ENCODE measurements around the gene MRPL36.

GRCh38 chr5:1820926-1821325 lies 21.3 kb upstream of the MRPL36 start:
- TF ChIP-seq, protein P1, sequence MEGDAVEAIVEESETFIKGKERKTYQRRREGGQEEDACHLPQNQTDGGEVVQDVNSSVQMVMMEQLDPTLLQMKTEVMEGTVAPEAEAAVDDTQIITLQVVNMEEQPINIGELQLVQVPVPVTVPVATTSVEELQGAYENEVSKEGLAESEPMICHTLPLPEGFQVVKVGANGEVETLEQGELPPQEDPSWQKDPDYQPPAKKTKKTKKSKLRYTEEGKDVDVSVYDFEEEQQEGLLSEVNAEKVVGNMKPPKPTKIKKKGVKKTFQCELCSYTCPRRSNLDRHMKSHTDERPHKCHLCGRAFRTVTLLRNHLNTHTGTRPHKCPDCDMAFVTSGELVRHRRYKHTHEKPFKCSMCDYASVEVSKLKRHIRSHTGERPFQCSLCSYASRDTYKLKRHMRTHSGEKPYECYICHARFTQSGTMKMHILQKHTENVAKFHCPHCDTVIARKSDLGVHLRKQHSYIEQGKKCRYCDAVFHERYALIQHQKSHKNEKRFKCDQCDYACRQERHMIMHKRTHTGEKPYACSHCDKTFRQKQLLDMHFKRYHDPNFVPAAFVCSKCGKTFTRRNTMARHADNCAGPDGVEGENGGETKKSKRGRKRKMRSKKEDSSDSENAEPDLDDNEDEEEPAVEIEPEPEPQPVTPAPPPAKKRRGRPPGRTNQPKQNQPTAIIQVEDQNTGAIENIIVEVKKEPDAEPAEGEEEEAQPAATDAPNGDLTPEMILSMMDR (IDR thresholded peaks at IDR 0.05; ENCODE audit: low read length) = no peak
- TF ChIP-seq EZH2 (optimal IDR thresholded peaks at IDR 0.05; ENCODE audit: low read depth, low read length) (no peak), EZH2phosphoT487 (IDR thresholded peaks at IDR 0.05; ENCODE audit: low read length) (no peak)
